Rectal smooth muscle tissue (tissue), 1 donor: ENCODE results near the gene FCMR.

ENCODE experiments used
- H3K27ac ChIP-seq: one replicate; pipeline ENCODE4 v1.7.0; 2013; ENCODE audit warnings: low read depth, low read length, inconsistent platforms
- H3K27me3 ChIP-seq: one replicate; pipeline ENCODE4 v1.7.0; 2013; ENCODE audit warnings: low read length; ENCODE audit not compliant: control insufficient read depth, insufficient read depth
- H3K36me3 ChIP-seq: one replicate; pipeline ENCODE4 v1.7.0; 2013; ENCODE audit warnings: low read length; ENCODE audit not compliant: control insufficient read depth, insufficient read depth
- H3K4me1 ChIP-seq: one replicate; pipeline ENCODE4 v1.7.0; 2013; ENCODE audit warnings: low read length; ENCODE audit not compliant: control insufficient read depth, insufficient read depth
- H3K4me3 ChIP-seq: one replicate; pipeline ENCODE4 v1.7.0; 2013; ENCODE audit warnings: low read length
- H3K9ac ChIP-seq: one replicate; pipeline ENCODE4 v1.7.0; 2013; ENCODE audit warnings: low read length

Gene FCMR

GRCh38 chr1:206900149-206900548, 21.6 kb downstream of the FCMR start:
- Histone ChIP-seq H3K4me1 (no peaks in the 10 kb centered on the region), H3K27me3 (no peaks in the 10 kb centered on the region), H3K27ac (no peak overlapping the region), H3K36me3 (no peaks in the 10 kb centered on the region), H3K4me3 (no peak overlapping the region), H3K9ac (no peak overlapping the region)

DNA sequence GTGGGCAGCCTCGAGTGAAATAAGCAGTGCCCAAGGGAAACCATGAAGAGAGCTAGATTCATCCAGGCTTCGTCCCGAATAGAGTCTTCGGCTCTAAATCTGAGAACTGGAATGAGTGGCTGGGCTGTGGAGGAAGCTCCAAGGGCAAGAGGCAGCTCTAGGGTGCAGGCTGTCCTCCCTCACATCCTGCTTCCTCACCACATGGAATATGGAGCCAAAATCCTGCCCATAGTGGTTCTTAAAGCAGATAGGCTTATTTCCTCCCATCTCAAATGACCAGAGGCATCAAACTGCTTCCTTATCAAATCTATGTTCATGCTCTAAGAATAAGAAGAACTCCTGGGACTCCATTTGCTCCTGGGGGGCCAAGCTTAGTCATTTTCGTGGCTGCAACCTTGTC, 22.0 kb downstream of the FCMR start:
- H3K4me1 ChIP-seq = no peaks in the 10 kb centered on the region
- H3K4me3 ChIP-seq = no peak overlapping the region
- H3K36me3 ChIP-seq = no peaks in the 10 kb centered on the region
- H3K27ac ChIP-seq = no peak overlapping the region
- H3K9ac ChIP-seq = no peak overlapping the region
- H3K27me3 ChIP-seq = no peaks in the 10 kb centered on the region

DNA sequence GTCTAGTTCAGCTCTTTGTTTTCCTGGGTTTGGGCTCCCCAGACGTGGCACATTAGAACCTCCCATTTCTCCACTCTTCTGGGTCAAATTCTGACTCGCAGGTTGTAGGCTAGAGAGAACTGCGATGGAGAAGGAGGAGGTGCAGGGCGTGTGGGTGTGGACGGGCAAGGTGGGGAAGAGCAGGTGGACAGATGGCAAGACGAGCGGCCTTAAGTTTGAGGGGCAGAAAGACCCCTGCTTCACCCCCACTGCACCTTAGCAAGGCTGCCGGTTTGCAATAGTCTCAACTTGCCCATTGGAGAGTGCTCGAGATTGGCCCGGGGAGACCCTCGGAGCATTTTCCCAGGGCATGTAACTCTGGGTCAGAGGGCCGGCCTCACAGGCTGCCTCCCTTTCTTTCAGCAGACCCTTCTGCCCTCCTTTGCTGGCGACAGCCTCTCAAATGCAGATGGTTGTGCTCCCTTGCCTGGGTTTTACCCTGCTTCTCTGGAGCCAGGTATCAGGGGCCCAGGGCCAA, 22.8 kb downstream of the FCMR start:
- no peak overlapping the region for H3K9ac ChIP-seq
- H3K4me1 ChIP-seq = no peaks in the 10 kb centered on the region
- no peak overlapping the region for H3K27ac ChIP-seq
- no peak overlapping the region for H3K4me3 ChIP-seq
- no peaks in the 10 kb centered on the region for H3K36me3 ChIP-seq
- H3K27me3 ChIP-seq = no peaks in the 10 kb centered on the region

DNA sequence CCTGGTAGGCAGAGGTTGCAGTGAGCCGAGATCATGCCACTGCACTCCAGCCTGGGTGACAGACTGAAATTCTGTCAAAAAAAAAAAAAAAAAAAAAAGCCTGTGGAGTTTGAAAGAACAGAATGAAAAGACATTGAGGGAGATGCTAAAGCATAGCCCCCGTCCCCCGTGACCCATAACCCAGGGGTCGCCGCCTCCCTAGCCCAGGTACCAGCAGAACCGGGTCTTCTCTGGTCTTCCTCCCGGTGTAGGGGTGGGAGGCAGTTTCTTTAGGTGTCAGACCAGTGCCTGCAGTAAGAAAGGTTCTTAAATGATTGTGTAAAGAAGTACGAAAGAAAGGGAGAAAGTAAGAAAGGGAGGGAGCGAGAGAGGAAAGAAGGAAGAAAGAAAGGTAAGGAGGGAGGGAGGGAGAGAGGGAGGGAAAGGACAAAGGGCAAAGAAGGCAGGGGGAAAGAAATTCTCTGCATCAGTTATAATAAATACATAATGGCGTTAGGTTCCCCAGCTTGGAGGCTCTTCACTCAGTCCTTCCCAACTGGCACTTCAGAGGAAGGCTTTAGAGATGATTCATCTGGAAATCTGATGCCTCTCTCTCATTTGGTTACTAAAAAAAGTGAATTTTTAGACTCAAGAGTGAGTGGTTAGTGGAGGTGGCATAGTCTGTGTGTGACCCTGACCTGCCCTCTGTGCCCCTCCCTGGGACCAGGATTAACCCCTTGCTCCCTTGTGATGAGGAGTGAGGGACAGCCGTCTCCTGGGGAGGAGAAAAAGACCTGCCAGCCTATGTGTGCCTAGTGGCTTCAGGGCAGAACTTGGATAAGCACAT, 23.4 kb downstream of the FCMR start:
- H3K36me3 ChIP-seq = no peaks in the 10 kb centered on the region
- no peaks in the 10 kb centered on the region for H3K4me1 ChIP-seq
- H3K27me3 ChIP-seq = no peaks in the 10 kb centered on the region
- no peak overlapping the region for H3K9ac ChIP-seq
- H3K4me3 ChIP-seq = no peak overlapping the region
- no peak overlapping the region for H3K27ac ChIP-seq

GRCh38 chr1:206897175-206897574, 24.6 kb downstream of the FCMR start, which contains the start of gene IL24:
Gene IL24 (plus strand): TSS chr1:206897443. CDS start chr1:206897833, 390 bp downstream.
- Histone ChIP-seq H3K9ac (no peak within 1 kb of the TSS), H3K27me3 (no peaks in the 10 kb centered on the region), H3K27ac (no peak within 1 kb of the TSS), H3K36me3 (no peaks in the 10 kb centered on the region), H3K4me3 (no peak within 1 kb of the TSS), H3K4me1 (no peaks in the 10 kb centered on the region)

DNA sequence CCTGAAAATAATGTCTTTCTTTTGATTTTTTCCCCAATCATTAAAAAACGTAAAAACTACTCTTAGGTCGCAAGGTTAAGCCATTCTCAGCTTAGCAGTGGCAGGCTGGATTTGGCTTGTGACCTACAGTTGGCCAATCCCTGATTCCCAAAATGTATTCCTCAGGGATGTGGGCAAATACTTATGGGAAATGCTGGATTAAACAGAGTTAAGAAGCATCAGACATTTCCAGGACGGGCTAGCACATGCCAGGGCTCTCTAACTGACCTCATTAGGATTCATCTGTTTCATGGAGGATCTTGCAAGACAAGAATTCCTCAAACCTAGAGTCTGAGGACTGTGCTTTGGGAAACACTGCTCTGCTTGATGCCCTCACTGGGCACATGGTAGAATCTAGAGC, 25.5 kb downstream of the FCMR start:
- H3K27ac ChIP-seq = no peak overlapping the region
- no peak overlapping the region for H3K4me3 ChIP-seq
- H3K4me1 ChIP-seq = no peaks in the 10 kb centered on the region
- no peaks in the 10 kb centered on the region for H3K36me3 ChIP-seq
- H3K27me3 ChIP-seq = no peaks in the 10 kb centered on the region
- no peak overlapping the region for H3K9ac ChIP-seq

DNA sequence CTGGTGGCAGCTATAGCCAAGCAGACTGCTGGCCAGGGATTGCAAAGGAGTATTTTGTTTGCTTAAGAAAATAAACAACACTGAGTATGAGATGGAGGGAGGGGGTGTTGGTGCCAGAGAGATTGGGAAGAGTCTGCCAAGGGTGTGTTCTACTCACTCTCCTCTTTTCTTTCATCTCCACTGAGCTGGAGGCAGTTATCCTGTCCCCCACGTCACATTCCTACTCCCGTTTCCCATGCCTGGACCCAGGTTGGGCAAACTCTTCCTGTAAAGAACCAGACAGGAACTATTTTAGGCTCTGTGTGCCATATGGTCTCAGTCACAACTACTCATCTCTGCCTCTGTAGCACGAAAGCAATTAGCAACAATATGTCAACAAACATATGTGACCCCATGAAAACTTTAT, 25.9 kb downstream of the FCMR start:
- Histone ChIP-seq H3K27me3 (no peaks in the 10 kb centered on the region), H3K36me3 (no peaks in the 10 kb centered on the region), H3K27ac (no peak overlapping the region), H3K9ac (no peak overlapping the region), H3K4me1 (no peaks in the 10 kb centered on the region), H3K4me3 (no peak overlapping the region)

DNA sequence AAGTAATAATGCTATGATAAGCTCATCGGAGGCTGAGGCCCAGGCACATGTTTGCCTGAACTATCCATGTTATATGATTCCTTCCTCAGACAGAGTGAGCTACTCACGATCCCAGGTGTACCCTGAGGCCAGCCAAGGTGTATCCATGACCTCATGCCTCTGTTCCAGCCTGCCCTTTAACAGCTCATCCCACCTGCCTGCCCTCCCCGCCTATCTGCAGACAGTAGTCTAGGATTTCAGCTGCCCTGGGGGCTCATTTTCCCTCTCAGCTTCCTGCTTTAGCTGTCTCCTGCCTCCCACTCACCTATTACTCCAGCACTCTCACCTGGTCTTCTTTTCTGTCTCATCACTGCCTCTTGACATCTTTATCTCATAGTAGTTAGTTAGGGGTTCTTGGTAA, 26.4 kb downstream of the FCMR start:
- Histone ChIP-seq H3K27ac (no peak overlapping the region), H3K27me3 (no peaks in the 10 kb centered on the region)

DNA sequence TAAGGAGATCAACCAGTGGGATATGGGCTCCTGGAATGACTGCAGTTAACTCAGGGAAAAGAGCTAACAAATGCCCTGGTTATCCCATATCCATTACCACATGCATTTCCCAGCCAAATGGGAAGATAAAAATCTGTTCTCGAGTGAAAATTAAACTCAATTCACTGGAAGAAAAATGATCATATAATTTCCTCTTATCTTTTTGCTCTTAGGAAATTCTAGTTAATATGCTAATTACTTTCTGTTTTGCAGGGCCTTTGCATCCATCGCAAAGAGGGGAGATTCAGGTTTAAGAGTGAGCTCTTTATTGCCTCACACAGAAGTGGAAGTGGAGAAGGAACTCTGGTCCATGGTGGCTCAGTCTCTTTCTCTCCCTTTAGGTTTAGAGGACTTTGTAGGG, 28.4 kb downstream of the FCMR start:
- H3K27me3 ChIP-seq = no peaks in the 10 kb centered on the region
- H3K36me3 ChIP-seq = no peaks in the 10 kb centered on the region
- no peak overlapping the region for H3K27ac ChIP-seq
- H3K9ac ChIP-seq = no peak overlapping the region
- H3K4me1 ChIP-seq = no peaks in the 10 kb centered on the region
- no peak overlapping the region for H3K4me3 ChIP-seq

More for the DNA sequence above, 26.4 kb downstream of the FCMR start:
- no peak overlapping the region for H3K4me3 ChIP-seq
- no peak overlapping the region for H3K9ac ChIP-seq
- H3K36me3 ChIP-seq = no peaks in the 10 kb centered on the region
- H3K4me1 ChIP-seq = no peaks in the 10 kb centered on the region

DNA sequence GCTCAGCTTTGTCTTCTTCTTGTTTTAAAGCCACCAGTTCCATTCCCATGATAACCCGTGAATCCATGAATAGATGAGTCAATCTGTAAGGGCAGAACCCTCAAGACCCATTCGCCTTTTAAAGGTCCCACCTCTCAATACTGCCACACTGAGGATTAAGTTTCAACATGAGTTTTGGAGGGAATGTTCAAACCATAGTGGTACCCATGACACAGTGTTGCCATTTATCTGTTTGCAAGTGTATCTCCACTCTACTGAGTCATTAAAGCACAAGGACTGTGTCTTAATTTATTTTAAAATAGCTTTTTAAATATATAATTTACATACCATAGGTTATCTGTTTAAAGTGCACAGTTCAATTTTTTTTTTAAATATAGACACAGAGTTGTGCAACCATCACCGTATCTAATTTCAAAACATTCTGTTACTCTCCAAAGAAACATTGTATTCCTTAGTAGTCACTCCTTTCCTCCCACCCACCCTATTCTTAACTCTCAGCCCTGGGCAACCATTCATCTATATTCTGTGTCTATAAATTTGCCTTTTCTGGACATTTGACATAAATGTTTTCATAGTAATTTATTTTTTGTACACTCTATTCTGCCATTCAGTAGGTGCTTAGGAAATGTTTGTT, 29.3 kb downstream of the FCMR start:
- H3K27ac ChIP-seq = no peak overlapping the region
- H3K27me3 ChIP-seq = no peaks in the 10 kb centered on the region
- no peak overlapping the region for H3K4me3 ChIP-seq
- no peaks in the 10 kb centered on the region for H3K36me3 ChIP-seq
- no peak overlapping the region for H3K9ac ChIP-seq
- no peaks in the 10 kb centered on the region for H3K4me1 ChIP-seq

GRCh38 chr1:206891412-206891811, 30.3 kb downstream of the FCMR start:
- H3K9ac ChIP-seq = no peak overlapping the region
- no peak overlapping the region for H3K27ac ChIP-seq
- no peak overlapping the region for H3K4me3 ChIP-seq
- no peaks in the 10 kb centered on the region for H3K36me3 ChIP-seq
- no peaks in the 10 kb centered on the region for H3K27me3 ChIP-seq
- no peaks in the 10 kb centered on the region for H3K4me1 ChIP-seq

DNA sequence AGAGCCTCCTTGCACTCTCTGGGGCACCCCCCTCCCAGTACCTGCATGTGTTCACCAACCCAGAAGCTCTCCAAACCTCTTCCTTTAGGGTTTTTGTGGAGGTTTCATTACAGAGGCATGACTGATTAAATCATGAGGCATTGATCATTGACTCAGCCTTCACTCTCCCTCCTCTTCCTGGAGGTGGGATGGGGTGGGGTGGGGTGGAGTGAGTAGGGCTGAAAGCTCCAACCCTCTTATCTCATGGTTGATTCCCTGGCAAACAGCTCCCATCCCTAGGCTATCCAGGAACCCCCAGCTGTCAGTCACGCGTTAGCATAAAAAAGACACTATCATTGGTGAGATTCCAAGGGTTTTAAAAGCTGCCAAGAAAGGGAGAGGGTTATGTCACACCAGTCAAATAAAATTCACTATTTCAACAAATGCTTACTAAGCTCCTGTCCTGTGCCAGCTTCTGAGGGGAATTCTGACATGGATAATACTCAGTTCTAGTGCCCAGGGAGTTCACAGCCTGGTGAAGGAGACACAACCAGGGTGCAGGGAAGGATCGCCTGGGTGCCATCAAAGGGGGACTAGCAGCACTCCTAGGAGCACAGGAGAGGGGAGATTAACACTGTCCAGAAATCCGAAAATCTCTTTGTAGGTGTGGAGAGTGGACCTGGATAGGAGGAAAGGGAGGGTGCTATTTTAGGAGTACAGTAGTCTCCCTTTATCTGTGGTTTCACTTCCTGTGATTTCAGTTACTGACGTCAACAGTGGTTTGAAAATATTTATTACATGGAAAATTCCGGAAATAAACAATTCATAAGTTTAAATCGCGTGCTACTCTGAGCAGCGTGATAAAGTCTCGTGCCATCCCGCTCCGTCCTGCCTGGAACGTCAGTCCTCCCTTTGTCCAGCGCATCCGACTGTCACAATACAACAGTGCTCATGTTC, 31.3 kb downstream of the FCMR start:
- Histone ChIP-seq H3K9ac (no peak overlapping the region), H3K4me1 (no peaks in the 10 kb centered on the region), H3K27ac (no peak overlapping the region), H3K4me3 (no peak overlapping the region), H3K27me3 (no peaks in the 10 kb centered on the region), H3K36me3 (no peaks in the 10 kb centered on the region)
